ENCODE measurements around the gene KRTAP1-1.

Gene KRTAP1-1

GRCh38 chr17:40996829-40997228 is 44.4 kb downstream of the KRTAP1-1 start:
- DNase-seq (ENCODE audit: low read depth): no peak
- H3K4me3 ChIP-seq (replicated peaks; ENCODE audit: low read depth, low read length): no peak overlapping the region
- TF ChIP-seq CTCF (IDR thresholded peaks at IDR 0.05; ENCODE audit: low read length, missing control alignments): no peak

- DNase-seq (ENCODE audit: low read depth): no peak
- no peak for TF ChIP-seq CTCF (IDR thresholded peaks at IDR 0.05; ENCODE audit: low read length, missing control alignments)
- no peak overlapping the region for H3K4me3 ChIP-seq (replicated peaks; ENCODE audit: low read depth, low read length)
Measured at GRCh38 chr17:40995116-40995515, 46.1 kb downstream of the KRTAP1-1 start.

GRCh38 chr17:40993839-40994238 is 47.4 kb downstream of the KRTAP1-1 start, which contains the start of gene KRTAP3-3:
Gene KRTAP3-3, minus strand, starts transcription at chr17:40994164. Its CDS starts 67 bp downstream, at chr17:40994097.
- DNase-seq (ENCODE audit: low read depth): no peak
- H3K4me3 ChIP-seq (replicated peaks; ENCODE audit: low read depth, low read length): no peak within 1 kb of the TSS
- TF ChIP-seq CTCF (IDR thresholded peaks at IDR 0.05; ENCODE audit: low read length, missing control alignments): no peak

GRCh38 chr17:40993084-40993483 is 48.2 kb downstream of the KRTAP1-1 start:
- H3K4me3 ChIP-seq (replicated peaks; ENCODE audit: low read depth, low read length): no peak overlapping the region
- TF ChIP-seq CTCF (IDR thresholded peaks at IDR 0.05; ENCODE audit: low read length, missing control alignments): no peak
- DNase-seq (ENCODE audit: low read depth): no peak

- no peak overlapping the region for H3K4me3 ChIP-seq (replicated peaks; ENCODE audit: low read depth, low read length)
- no peak for DNase-seq (ENCODE audit: low read depth)
- no peak for TF ChIP-seq CTCF (IDR thresholded peaks at IDR 0.05; ENCODE audit: low read length, missing control alignments)
Measured at GRCh38 chr17:40992666-40993065, 48.6 kb downstream of the KRTAP1-1 start.

All from fibroblast of pulmonary artery (primary cell).